K562 (cell line): ENCODE measurements around the gene CCT7. TPM values are rescaled to one million over a fixed set of nuclear protein-coding genes. Genes with fewer than 3 reads are reported as not detected.

Experiments
- ATAC-seq: fragments of 200-7000 bp; cut with Tn5 transposase; 3 replicates; pipeline ENCODE4 v1.9.1; 2020; ENCODE audit warnings: moderate library complexity
- BruUV-seq: library from RNA; stranded (reverse); fragments of 400-500 nt; replicated peaks from 2 replicates; lab custom pipeline; 2021; lab: Mats Ljungman, UMichigan
- CTCF ChIA-PET: fragments of 300-600 bp; formaldehyde crosslinking; extraction: SDS; loops from one replicate; lab custom pipeline; 2021; ENCODE audit warnings: low intra/inter-chr PET ratio; lab: Yijun Ruan, JAX
- POLR2A ChIA-PET: fragments of 300-600, 350-650 bp; sonication (Branson Sonifier 250); formaldehyde crosslinking; extraction: SDS; loops from one replicate; lab custom pipeline; 2021; ENCODE audit warnings: antibody characterized with exemption, inconsistent platforms; lab: Yijun Ruan, JAX
- DNase-seq, 4 experiments: peaks; one replicate each; pipeline versions ENCODE4 v3.0.0 to v3.0.0-alpha.2; 2011 to 2018; ENCODE audit warnings: low spot score in 3 of 4, mixed read lengths in 3 of 4; ENCODE audit errors: extremely low read depth in 1 of 4
- FAIRE-seq: peaks from 2 replicates; lab custom pipeline; 2011; peaks lifted over from hg19 to GRCh38; lab: Jason Lieb, UNC
- H2AFZ ChIP-seq: 2 replicates; pipeline ENCODE4 v1.6.0; 2011; ENCODE audit warnings: low read depth, low read length, control low read depth, inconsistent platforms
- H3K27ac ChIP-seq: fragments of 200-600 bp; 3 replicates; pipeline ENCODE4 v1.8.0; 2011; ENCODE audit warnings: low read depth, mild to moderate bottlenecking, control low read depth, inconsistent platforms, low read length, moderate library complexity, mixed read lengths; ENCODE audit errors: extremely low read depth
- H3K27me3 ChIP-seq, 2 experiments: fragments of 300-600 bp in 1 of 2; 2 replicates in 1 of 2; 3 replicates in 1 of 2; pipeline versions ENCODE4 v1.6.0 to v1.8.0; 2011; ENCODE audit warnings: inconsistent platforms in 2 of 2, low read length in 2 of 2, mild to moderate bottlenecking in 1 of 2, mixed read lengths in 1 of 2, moderate library complexity in 1 of 2; ENCODE audit not compliant: control insufficient read depth in 2 of 2, insufficient read depth in 2 of 2
- H3K36me3 ChIP-seq: fragments of 300-600 bp; 3 replicates; pipeline ENCODE4 v1.8.0; 2011; ENCODE audit warnings: mild to moderate bottlenecking, low read length, inconsistent platforms; ENCODE audit not compliant: control insufficient read depth, insufficient read depth
- H3K4me1 ChIP-seq, 2 experiments: fragments of 200-600 bp in 1 of 2; replicated peaks in 1 of 2; 2 replicates in 1 of 2; 3 replicates in 1 of 2; pipeline versions ENCODE4 v1.5.1 to v1.8.0; 2011; ENCODE audit warnings: inconsistent platforms in 2 of 2, low read length in 2 of 2, mild to moderate bottlenecking in 1 of 2, mixed read lengths in 1 of 2, moderate library complexity in 1 of 2; ENCODE audit not compliant: control insufficient read depth in 2 of 2, insufficient read depth in 2 of 2
- H3K4me2 ChIP-seq: 2 replicates; pipeline ENCODE4 v1.6.1; 2011; ENCODE audit warnings: low read length, control low read depth, inconsistent platforms, mixed read lengths; ENCODE audit not compliant: insufficient read depth
- H3K4me3 ChIP-seq: fragments of 200-600 bp; sonication (generic), shearing (Covaris generic); 2 replicates; pipeline ENCODE4 v1.5.1; 2016; ENCODE audit warnings: control low read depth, inconsistent platforms
- H3K79me2 ChIP-seq: fragments of 200-600 bp; 3 replicates; pipeline ENCODE4 v1.8.0; 2011; ENCODE audit warnings: low read length, inconsistent platforms; ENCODE audit not compliant: control insufficient read depth, insufficient read depth
- H3K9ac ChIP-seq, 2 experiments: 2 replicates each; pipeline versions ENCODE4 v1.6.0 to v1.6.1; 2011; ENCODE audit warnings: low read depth in 2 of 2, low read length in 2 of 2, control low read depth in 1 of 2, inconsistent platforms in 1 of 2, mild to moderate bottlenecking in 1 of 2, mixed read lengths in 1 of 2; ENCODE audit not compliant: insufficient read depth in 1 of 2
- H3K9me1 ChIP-seq: one replicate; pipeline ENCODE4 v1.6.0; 2011; ENCODE audit warnings: inconsistent platforms, mild to moderate bottlenecking, low read length, moderate library complexity; ENCODE audit not compliant: control insufficient read depth, insufficient read depth
- H3K9me3 ChIP-seq: replicated peaks from 2 replicates; pipeline ENCODE4 v1.5.1; 2011; ENCODE audit warnings: low read depth, low read length, inconsistent platforms; ENCODE audit not compliant: control insufficient read depth, insufficient read depth
- H4K20me1 ChIP-seq: replicated peaks from 2 replicates; pipeline ENCODE4 v1.6.1; 2011; ENCODE audit warnings: low read length, inconsistent platforms, mixed read lengths; ENCODE audit not compliant: control insufficient read depth, insufficient read depth
- FOXP4 ChIP-seq: sonication (generic); formaldehyde crosslinking; IDR thresholded peaks from 2 replicates; pipeline ENCODE4 v1.8.0; 2022; ENCODE audit warnings: mild to moderate bottlenecking, missing genetic modification reagents, borderline replicate concordance
- JUNB ChIP-seq: fragments of 450-650 bp; formaldehyde crosslinking; conservative IDR thresholded peaks from 2 replicates; pipeline ENCODE4 v1.4.0; 2020; ENCODE audit warnings: mild to moderate bottlenecking
- RFX1 ChIP-seq: fragments of 450-650 bp; IDR thresholded peaks from 2 replicates; pipeline ENCODE4 v1.6.1; 2016; ENCODE audit warnings: mild to moderate bottlenecking, moderate library complexity
- SRSF1 ChIP-seq: fragments of 200-400 bp; formaldehyde crosslinking; IDR thresholded peaks from 2 replicates; pipeline ENCODE4 v1.6.1; 2017; ENCODE audit warnings: mild to moderate bottlenecking, low read depth, low read length, moderate library complexity
- ZFP30 ChIP-seq: fragments of 250-450 bp; sonication (Bioruptor Pico); IDR thresholded peaks from 2 replicates; pipeline ENCODE4 v1.8.0; 2022; ENCODE audit warnings: moderate library complexity, mild to moderate bottlenecking, inconsistent platforms, borderline replicate concordance
- WGBS: fragments of 100-300 bp; shearing (Covaris generic); methylation state at CpG from one replicate; pipeline ENCODE4 v1.1.6; 2016; ENCODE audit warnings: low coverage, mixed read lengths; ENCODE audit not compliant: insufficient coverage; ENCODE audit errors: missing lambda C conversion rate; 5-methylcytosine and 5-hydroxymethylcytosine counted together
- in situ Hi-C: fragments of 300-500 bp; cut with MboI; formaldehyde crosslinking; loops from 4 replicates; pipeline ENCODE4 v1.15.0; 2018; ENCODE audit warnings: inconsistent platforms, mixed read lengths
- intact Hi-C: fragments of 100-400 bp; cut with micrococcal nuclease; formaldehyde crosslinking; loops from 2 replicates; pipeline ENCODE4 v1.14.2; 2022
- polyA plus RNA-seq, 8 experiments: library from polyadenylated mRNA; depleted of rRNA in 4 of 8; stranded (reverse) in 5 of 8; unstranded in 3 of 8; fragments of >200 nt; fragmentation: Nextera tagmentation in 2 of 8; fragmentation: Illumina TruSeq in 1 of 8; extraction: Ambion mirVana in 2 of 8; extraction: Trizol in 1 of 8; gene quantifications; 2 replicates each; pipeline versions ENCODE4 v1.2.1 to v1.2.3, GENCODE V29; 2011 to 2014; ENCODE audit warnings: inconsistent platforms in 1 of 8, missing spikeins in 1 of 8
- total RNA-seq, 7 experiments: library from RNA; depleted of rRNA in 6 of 7; stranded (reverse); fragments of >200 nt in 6 of 7; fragmentation: Illumina TruSeq in 2 of 7; extraction: Trizol in 2 of 7; gene quantifications; 2 replicates each; pipeline versions ENCODE4 v1.2.1 to v1.2.3, GENCODE V29; 2011 to 2021; ENCODE audit warnings: low replicate concordance in 1 of 7

Gene CCT7
- total and polyA plus RNA-seq, 9 of the 15 experiments (the other 6 are each of a cell fraction or from before 2014, with no cell fraction given), result 326 to 856 (median 638) TPM

DNA sequence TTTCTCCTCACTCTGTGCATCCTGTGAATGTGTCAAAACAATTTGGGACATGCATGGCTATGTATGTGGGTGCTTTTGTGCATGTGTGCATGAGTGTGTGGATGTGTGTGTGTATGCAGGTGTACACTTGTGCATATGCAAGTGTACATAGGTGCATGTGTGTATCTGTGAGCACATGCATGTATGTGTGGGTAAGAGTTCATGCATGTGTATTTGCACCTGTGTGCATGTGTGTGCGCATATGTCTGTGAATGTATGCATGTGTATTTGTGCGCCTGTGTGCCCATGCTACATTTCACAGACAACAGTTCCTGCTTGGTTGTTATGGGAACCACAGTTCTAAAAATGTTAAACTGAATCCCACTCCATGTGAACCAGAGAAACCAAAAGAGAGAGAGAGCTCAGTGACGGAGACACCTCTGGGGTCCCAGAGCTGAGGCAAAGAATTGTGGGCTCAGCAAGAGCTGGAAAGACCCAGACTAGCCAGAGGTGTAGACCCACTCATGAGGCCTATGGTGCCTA lies 52.1 kb downstream of the CCT7 start:
- in situ Hi-C loops, result no loop called here
- H3K4me2 ChIP-seq, result no peak overlapping the region
- no peak overlapping the region for H3K4me3 ChIP-seq
- 38% methylated on average over 3 of the region's 3 CpGs for WGBS
- H4K20me1 ChIP-seq, result peaks cover 3% of the 10 kb centered on the region; the same call in 1 of the 2 replicates
- H3K27me3 ChIP-seq, result no peaks in the 10 kb centered on the region
- FAIRE-seq (no peak), DNase-seq (no peak), ATAC-seq (no peak)
- no peaks in the 10 kb centered on the region for H3K9me1 ChIP-seq
- H3K4me1 ChIP-seq, result peaks cover 3 to 23% of the 10 kb centered on the region in 2 experiments; a peak in 4 of 5 replicates
- no TSS peak for BruUV-seq
- no peaks in the 10 kb centered on the region for H3K9me3 ChIP-seq
- 0 out of 3 replicates have a peak, but pooled peaks cover under 1% of the 10 kb centered on the region for H3K36me3 ChIP-seq
- peaks cover 7% of the 10 kb centered on the region for H3K79me2 ChIP-seq
- H2AFZ ChIP-seq, result no peak overlapping the region
- intact Hi-C loops, result no loop called here
- H3K9ac ChIP-seq, result no peak overlapping the region
- H3K27ac ChIP-seq, result no peak overlapping the region
- CTCF ChIA-PET, result no interaction called here
- POLR2A ChIA-PET, result interaction anchor here (0.8 kb wide), 1 partner anchor 8 kb away, joined by 3 read pairs; no protein-coding TSS in a partner anchor
- no peak for TF ChIP-seq ZFP30 (CRISPR knock-in tag)
- TF ChIP-seq FOXP4 (CRISPR knock-in tag), result no peak
- no peak for TF ChIP-seq SRSF1
- no peak for TF ChIP-seq JUNB (CRISPR knock-in tag)
- TF ChIP-seq RFX1, result peak; percentile 9; the same call in 1 of the 2 replicates
